Measurements from ENCODE around the gene RBFOX2.
"Not testable (repeated sequence)": the region's sequence is repeated elsewhere in the genome, so short reads cannot be mapped to it uniquely, and the experiment has no call there.

RBFOX2 gene

GRCh38 chr22:35799150-35799549 lies 229.5 kb downstream of the RBFOX2 start:
- Histone ChIP-seq H3K4me3 (ENCODE audit: low read length) (no peak overlapping the region), H3K9ac (ENCODE audit: low read length) (no peak overlapping the region), H3K36me3 (ENCODE audit: control insufficient read depth, low read depth, low read length) (no peaks in the 10 kb centered on the region), H3K27ac (ENCODE audit: low read length) (no peak overlapping the region), H3K9me3 (ENCODE audit: control insufficient read depth, low read depth, low read length) (no peaks in the 10 kb centered on the region), H3K4me1 (ENCODE audit: control insufficient read depth, low read depth, low read length) (peaks cover 9% of the 10 kb centered on the region), H3K27me3 (ENCODE audit: control insufficient read depth, insufficient read depth, low read length) (no peaks in the 10 kb centered on the region)

- H3K27ac ChIP-seq (ENCODE audit: low read length), result no peak overlapping the region
- peaks cover 9% of the 10 kb centered on the region for H3K4me1 ChIP-seq (ENCODE audit: control insufficient read depth, low read depth, low read length)
- no peaks in the 10 kb centered on the region for H3K27me3 ChIP-seq (ENCODE audit: control insufficient read depth, insufficient read depth, low read length)
- no peak overlapping the region for H3K9ac ChIP-seq (ENCODE audit: low read length)
- no peak overlapping the region for H3K4me3 ChIP-seq (ENCODE audit: low read length)
- H3K36me3 ChIP-seq (ENCODE audit: control insufficient read depth, low read depth, low read length), result no peaks in the 10 kb centered on the region
- H3K9me3 ChIP-seq (ENCODE audit: control insufficient read depth, low read depth, low read length), result no peaks in the 10 kb centered on the region
Observed at GRCh38 chr22:35797411-35797810, 231.2 kb downstream of the RBFOX2 start.

- H3K9ac ChIP-seq (ENCODE audit: low read length), result no peak overlapping the region
- no peak overlapping the region for H3K27ac ChIP-seq (ENCODE audit: low read length)
- H3K9me3 ChIP-seq (ENCODE audit: control insufficient read depth, low read depth, low read length), result no peaks in the 10 kb centered on the region
- H3K4me1 ChIP-seq (ENCODE audit: control insufficient read depth, low read depth, low read length), result peaks cover 9% of the 10 kb centered on the region
- no peak overlapping the region for H3K4me3 ChIP-seq (ENCODE audit: low read length)
- no peaks in the 10 kb centered on the region for H3K27me3 ChIP-seq (ENCODE audit: control insufficient read depth, insufficient read depth, low read length)
- H3K36me3 ChIP-seq (ENCODE audit: control insufficient read depth, low read depth, low read length), result no peaks in the 10 kb centered on the region
Observed at GRCh38 chr22:35795476-35795875, 233.1 kb downstream of the RBFOX2 start.

GRCh38 chr22:35792506-35792905 lies 236.1 kb downstream of the RBFOX2 start:
- Histone ChIP-seq H3K9me3 (ENCODE audit: control insufficient read depth, low read depth, low read length) (no peaks in the 10 kb centered on the region), H3K4me1 (ENCODE audit: control insufficient read depth, low read depth, low read length) (no peaks in the 10 kb centered on the region), H3K36me3 (ENCODE audit: control insufficient read depth, low read depth, low read length) (no peaks in the 10 kb centered on the region), H3K4me3 (ENCODE audit: low read length) (no peak overlapping the region), H3K27ac (ENCODE audit: low read length) (no peak overlapping the region), H3K9ac (ENCODE audit: low read length) (no peak overlapping the region), H3K27me3 (ENCODE audit: control insufficient read depth, insufficient read depth, low read length) (no peaks in the 10 kb centered on the region)

GRCh38 chr22:35791788-35792187 lies 236.8 kb downstream of the RBFOX2 start:
- H3K36me3 ChIP-seq (ENCODE audit: control insufficient read depth, low read depth, low read length); H3K27me3 ChIP-seq (ENCODE audit: control insufficient read depth, insufficient read depth, low read length); H3K4me1 ChIP-seq (ENCODE audit: control insufficient read depth, low read depth, low read length); H3K4me3 ChIP-seq (ENCODE audit: low read length); H3K9me3 ChIP-seq (ENCODE audit: control insufficient read depth, low read depth, low read length); H3K9ac ChIP-seq (ENCODE audit: low read length); H3K27ac ChIP-seq (ENCODE audit: low read length): not testable (repeated sequence)

- Histone ChIP-seq H3K27ac (ENCODE audit: low read length) (no peak overlapping the region), H3K4me1 (ENCODE audit: control insufficient read depth, low read depth, low read length) (no peaks in the 10 kb centered on the region), H3K9ac (ENCODE audit: low read length) (no peak overlapping the region), H3K27me3 (ENCODE audit: control insufficient read depth, insufficient read depth, low read length) (no peaks in the 10 kb centered on the region), H3K9me3 (ENCODE audit: control insufficient read depth, low read depth, low read length) (no peaks in the 10 kb centered on the region), H3K36me3 (ENCODE audit: control insufficient read depth, low read depth, low read length) (peaks cover 12% of the 10 kb centered on the region), H3K4me3 (ENCODE audit: low read length) (no peak overlapping the region)
Observed at GRCh38 chr22:35785181-35785923, 243.3 kb downstream of the RBFOX2 start.

GRCh38 chr22:35784633-35785032 lies 244.0 kb downstream of the RBFOX2 start:
- Histone ChIP-seq H3K9ac (ENCODE audit: low read length) (no peak overlapping the region), H3K27me3 (ENCODE audit: control insufficient read depth, insufficient read depth, low read length) (no peaks in the 10 kb centered on the region), H3K36me3 (ENCODE audit: control insufficient read depth, low read depth, low read length) (peaks cover 13% of the 10 kb centered on the region), H3K27ac (ENCODE audit: low read length) (no peak overlapping the region), H3K4me1 (ENCODE audit: control insufficient read depth, low read depth, low read length) (no peaks in the 10 kb centered on the region), H3K9me3 (ENCODE audit: control insufficient read depth, low read depth, low read length) (no peaks in the 10 kb centered on the region), H3K4me3 (ENCODE audit: low read length) (no peak overlapping the region)

GRCh38 chr22:35783943-35784614 lies 244.5 kb downstream of the RBFOX2 start:
- Histone ChIP-seq H3K36me3 (ENCODE audit: control insufficient read depth, low read depth, low read length) (peaks cover 13% of the 10 kb centered on the region), H3K27me3 (ENCODE audit: control insufficient read depth, insufficient read depth, low read length) (no peaks in the 10 kb centered on the region), H3K27ac (ENCODE audit: low read length) (no peak overlapping the region), H3K9ac (ENCODE audit: low read length) (no peak overlapping the region), H3K4me1 (ENCODE audit: control insufficient read depth, low read depth, low read length) (no peaks in the 10 kb centered on the region), H3K9me3 (ENCODE audit: control insufficient read depth, low read depth, low read length) (no peaks in the 10 kb centered on the region), H3K4me3 (ENCODE audit: low read length) (no peak overlapping the region)

- Histone ChIP-seq H3K27ac (ENCODE audit: low read length) (no peak overlapping the region), H3K27me3 (ENCODE audit: control insufficient read depth, insufficient read depth, low read length) (no peaks in the 10 kb centered on the region), H3K9ac (ENCODE audit: low read length) (no peak overlapping the region), H3K4me3 (ENCODE audit: low read length) (no peak overlapping the region), H3K4me1 (ENCODE audit: control insufficient read depth, low read depth, low read length) (no peaks in the 10 kb centered on the region), H3K36me3 (ENCODE audit: control insufficient read depth, low read depth, low read length) (peaks cover 13% of the 10 kb centered on the region), H3K9me3 (ENCODE audit: control insufficient read depth, low read depth, low read length) (no peaks in the 10 kb centered on the region)
Observed at GRCh38 chr22:35782504-35782903, 246.1 kb downstream of the RBFOX2 start.

GRCh38 chr22:35781898-35782297 lies 246.7 kb downstream of the RBFOX2 start:
- no peak overlapping the region for H3K4me3 ChIP-seq (ENCODE audit: low read length)
- H3K36me3 ChIP-seq (ENCODE audit: control insufficient read depth, low read depth, low read length), result peaks cover 13% of the 10 kb centered on the region
- no peaks in the 10 kb centered on the region for H3K4me1 ChIP-seq (ENCODE audit: control insufficient read depth, low read depth, low read length)
- no peak overlapping the region for H3K27ac ChIP-seq (ENCODE audit: low read length)
- H3K27me3 ChIP-seq (ENCODE audit: control insufficient read depth, insufficient read depth, low read length), result no peaks in the 10 kb centered on the region
- H3K9me3 ChIP-seq (ENCODE audit: control insufficient read depth, low read depth, low read length), result no peaks in the 10 kb centered on the region
- no peak overlapping the region for H3K9ac ChIP-seq (ENCODE audit: low read length)

- Histone ChIP-seq H3K4me3 (ENCODE audit: low read length) (no peak overlapping the region), H3K27ac (ENCODE audit: low read length) (no peak overlapping the region), H3K9ac (ENCODE audit: low read length) (no peak overlapping the region), H3K27me3 (ENCODE audit: control insufficient read depth, insufficient read depth, low read length) (no peaks in the 10 kb centered on the region), H3K36me3 (ENCODE audit: control insufficient read depth, low read depth, low read length) (peaks cover 13% of the 10 kb centered on the region), H3K4me1 (ENCODE audit: control insufficient read depth, low read depth, low read length) (no peaks in the 10 kb centered on the region), H3K9me3 (ENCODE audit: control insufficient read depth, low read depth, low read length) (no peaks in the 10 kb centered on the region)
Observed at GRCh38 chr22:35777335-35777975, 251.2 kb downstream of the RBFOX2 start.
